Breast epithelium (tissue), 3 donors: ENCODE data around the gene SGO2.

Experiments used
- CTCF ChIP-seq, 3 donors: fragments of 450-650 bp; IDR thresholded peaks; one replicate each; pipeline ENCODE4 v1.5.1; 2016 to 2017; ENCODE audit warnings: antibody characterized with exemption in 3 of 3, mild to moderate bottlenecking in 3 of 3, moderate library complexity in 3 of 3
- POLR2AphosphoS5 ChIP-seq, 3 donors: sonication (generic); formaldehyde crosslinking; IDR thresholded peaks; one replicate each; pipeline ENCODE4 v1.6.1; 2017; ENCODE audit warnings: antibody characterized with exemption in 3 of 3

- TF ChIP-seq POLR2AphosphoS5 (IDR thresholded peaks at IDR 0.05): no peak
- no peak for TF ChIP-seq CTCF (IDR thresholded peaks at IDR 0.05)
These were observed 74.7 kb downstream of the SGO2 start for GRCh38 chr2:200600549-200601225.
